Astrocyte of the cerebellum (primary cell): ENCODE results near the gene STX16.

Experiments
- DNase-seq: peaks from one replicate; pipeline ENCODE4 v3.0.0-alpha.2; 2011; ENCODE audit warnings: low read depth
- H3K4me3 ChIP-seq: 2 replicates; pipeline ENCODE4 v1.5.1; 2011; ENCODE audit warnings: mild to moderate bottlenecking, low read depth, low read length, moderate library complexity
- CTCF ChIP-seq: IDR thresholded peaks from 2 replicates; pipeline ENCODE4 v1.5.1; 2012; ENCODE audit warnings: low read length, low read depth, moderate library complexity, mild to moderate bottlenecking; ENCODE audit errors: missing control alignments
- in situ Hi-C: cut with HindIII; loops from 2 replicates; pipeline ENCODE4 v1.10.0; 2017; ENCODE audit warnings: low sequenced_read_pairs

The STX16 gene

DNA sequence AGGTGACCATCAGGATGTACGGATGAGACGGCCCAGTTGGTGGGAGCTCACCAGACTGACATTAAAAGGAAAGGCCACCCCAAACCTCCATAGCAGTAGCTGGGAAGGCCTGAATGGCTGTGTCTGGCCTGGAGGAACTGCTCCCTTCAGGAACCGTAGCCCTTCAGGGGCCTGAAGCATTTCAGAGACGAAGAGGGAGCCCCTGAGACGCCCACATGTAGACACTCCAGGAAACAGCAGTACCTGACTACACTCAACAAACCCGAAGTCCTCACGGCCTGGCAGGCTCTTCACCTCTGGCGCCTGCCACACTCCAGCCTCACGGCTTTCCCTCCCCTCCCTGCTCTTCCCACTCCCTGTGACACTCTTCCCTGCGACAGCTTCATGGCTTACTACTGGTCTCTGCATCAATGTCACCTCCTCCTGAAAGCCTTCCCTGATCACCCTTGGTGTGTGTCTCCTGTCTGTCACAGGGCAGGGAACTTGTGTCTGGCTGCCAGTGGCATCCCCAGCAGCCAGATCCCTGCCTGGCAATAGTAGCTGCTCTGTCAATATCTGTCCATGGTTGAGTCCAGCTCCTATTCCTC is 14.6 kb upstream of the STX16 start:
- in situ Hi-C loops, result no loop called here
- no peak for DNase-seq
- H3K4me3 ChIP-seq, result no peak overlapping the region
- TF ChIP-seq CTCF, result no peak

GRCh38 chr20:58636983-58637421 is 14.1 kb upstream of the STX16 start:
- no peak overlapping the region for H3K4me3 ChIP-seq
- in situ Hi-C loops, result no loop called here
- no peak for DNase-seq
- TF ChIP-seq CTCF, result peak; percentile 35

DNA sequence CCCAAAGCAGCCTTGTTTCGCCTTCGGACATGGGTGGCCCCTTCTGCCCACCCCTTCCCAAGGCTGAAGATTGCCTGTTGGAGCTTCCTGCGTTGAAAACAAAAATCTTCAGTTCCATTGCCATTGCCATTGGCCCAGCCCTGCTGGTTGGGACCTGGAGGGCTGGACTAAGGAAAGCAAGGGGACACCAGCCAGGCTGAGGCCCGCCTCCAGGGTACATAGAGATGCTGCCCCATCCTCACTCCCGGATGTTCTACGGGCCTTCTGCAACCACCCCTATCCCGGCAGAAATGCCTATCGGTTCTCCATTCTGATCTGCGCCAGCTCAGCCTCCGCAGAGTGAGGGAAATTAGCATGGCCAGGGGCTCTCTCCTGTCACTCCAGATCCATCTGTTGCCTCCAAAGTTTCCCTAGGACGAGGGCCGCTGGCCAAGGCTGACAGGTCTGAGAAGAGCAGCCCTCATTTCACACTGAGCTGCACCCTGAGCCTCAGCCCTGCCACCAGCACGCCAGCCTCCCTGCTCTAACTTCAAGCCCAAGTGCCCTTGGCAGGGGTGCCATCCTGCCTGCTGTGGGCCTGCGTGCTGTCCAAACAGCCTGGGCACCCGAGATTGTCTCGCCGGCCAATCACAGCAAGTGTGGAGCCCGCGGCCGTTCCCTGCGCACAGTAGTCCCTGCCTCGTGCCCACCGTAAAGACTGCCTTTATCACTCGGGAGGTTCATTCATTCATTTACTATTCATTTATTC is 13.4 kb upstream of the STX16 start:
- in situ Hi-C loops, result no loop called here
- no peak for DNase-seq
- no peak for TF ChIP-seq CTCF
- H3K4me3 ChIP-seq, result no peak overlapping the region

DNA sequence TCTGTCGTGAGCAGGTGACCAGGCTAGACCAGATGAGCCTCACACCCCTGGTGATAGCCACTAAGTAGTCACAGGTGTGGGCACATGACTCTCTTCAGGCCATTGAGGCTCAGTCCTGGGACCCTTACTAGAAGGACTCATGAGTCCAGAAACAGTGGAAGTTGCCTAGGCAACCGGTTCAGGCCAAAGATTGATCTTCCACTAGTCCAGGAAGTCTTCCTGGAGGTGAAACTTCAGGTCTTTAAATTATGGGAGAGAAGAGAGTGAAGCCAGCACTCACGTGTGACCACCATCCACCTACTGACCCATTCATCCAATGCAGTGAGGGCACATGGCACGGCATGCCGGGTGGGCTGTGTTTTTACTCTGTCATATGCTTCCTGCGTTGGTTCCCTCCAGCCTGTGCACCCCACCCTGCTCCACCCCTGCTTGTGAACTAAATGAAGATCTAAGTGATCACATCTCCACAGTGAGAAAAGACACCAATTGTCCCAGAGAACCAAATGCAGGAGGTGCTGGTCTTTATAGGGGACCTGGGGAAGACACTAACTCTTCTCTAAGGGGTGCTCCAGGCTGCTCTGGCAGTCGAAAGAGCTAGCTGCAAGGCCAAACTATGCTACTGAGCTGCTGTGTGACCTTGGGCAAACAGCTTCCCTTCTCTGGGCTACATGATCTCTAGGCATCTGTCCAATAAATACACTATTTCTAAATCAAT is 12.5 kb upstream of the STX16 start:
- no peak for DNase-seq
- TF ChIP-seq CTCF, result no peak
- in situ Hi-C loops, result no loop called here
- H3K4me3 ChIP-seq, result no peak overlapping the region

GRCh38 chr20:58639182-58640146 is 11.6 kb upstream of the STX16 start:
- in situ Hi-C loops, result loop anchor here (10.0 kb wide), 1 partner anchor 185 kb away; no protein-coding TSS in a partner anchor
- no peak for DNase-seq
- peak; percentile 18 for TF ChIP-seq CTCF
- H3K4me3 ChIP-seq, result no peak overlapping the region

- DNase-seq, result peak; percentile 59
- TF ChIP-seq CTCF, result no peak
- no peak overlapping the region for H3K4me3 ChIP-seq
- in situ Hi-C loops, result loop anchor here (10.0 kb wide), 1 partner anchor 186 kb away; no protein-coding TSS in a partner anchor
Observed at GRCh38 chr20:58640446-58640845, 10.6 kb upstream of the STX16 start.
